ENCODE measurements around the gene ARMC3. TPM values are rescaled to one million over a fixed set of nuclear protein-coding genes. Genes with fewer than 3 reads are reported as not detected.

The ARMC3 gene
- total RNA-seq, 1 experiment from 2014 or later = 0.28 TPM

GRCh38 chr10:22911067-22911466 lies 16.8 kb upstream of the ARMC3 start:
- CTCF ChIA-PET = no interaction called here
- DNase-seq (ENCODE audit: low spot score) (no peak), ATAC-seq (no peak)
- Mint-ChIP-seq H3K27ac (no peak overlapping the region), H3K4me1 (no peaks in the 10 kb centered on the region), H3K4me3 (no peak overlapping the region), H3K27me3 (ENCODE audit: low read depth) (peaks cover 4% of the 10 kb centered on the region; the same call in 1 of the 2 replicates), H3K36me3 (peaks cover 39% of the 10 kb centered on the region), H3K9me3 (peaks cover 51% of the 10 kb centered on the region)
- POLR2A ChIA-PET = no interaction called here
- TF ChIP-seq MYBL2 (CRISPR knock-in tag; IDR thresholded peaks at IDR 0.05) = no peak
- no peak for TF ChIP-seq TEAD4 (CRISPR knock-in tag; IDR thresholded peaks at IDR 0.05)
- TF ChIP-seq FOXK1 (CRISPR knock-in tag; IDR thresholded peaks at IDR 0.05) = no peak
- TF ChIP-seq, protein P1, sequence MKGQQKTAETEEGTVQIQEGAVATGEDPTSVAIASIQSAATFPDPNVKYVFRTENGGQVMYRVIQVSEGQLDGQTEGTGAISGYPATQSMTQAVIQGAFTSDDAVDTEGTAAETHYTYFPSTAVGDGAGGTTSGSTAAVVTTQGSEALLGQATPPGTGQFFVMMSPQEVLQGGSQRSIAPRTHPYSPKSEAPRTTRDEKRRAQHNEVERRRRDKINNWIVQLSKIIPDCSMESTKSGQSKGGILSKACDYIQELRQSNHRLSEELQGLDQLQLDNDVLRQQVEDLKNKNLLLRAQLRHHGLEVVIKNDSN (CRISPR knock-in tag; IDR thresholded peaks at IDR 0.05) = no peak
- TF ChIP-seq, protein P2, sequence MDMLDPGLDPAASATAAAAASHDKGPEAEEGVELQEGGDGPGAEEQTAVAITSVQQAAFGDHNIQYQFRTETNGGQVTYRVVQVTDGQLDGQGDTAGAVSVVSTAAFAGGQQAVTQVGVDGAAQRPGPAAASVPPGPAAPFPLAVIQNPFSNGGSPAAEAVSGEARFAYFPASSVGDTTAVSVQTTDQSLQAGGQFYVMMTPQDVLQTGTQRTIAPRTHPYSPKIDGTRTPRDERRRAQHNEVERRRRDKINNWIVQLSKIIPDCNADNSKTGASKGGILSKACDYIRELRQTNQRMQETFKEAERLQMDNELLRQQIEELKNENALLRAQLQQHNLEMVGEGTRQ (CRISPR knock-in tag; IDR thresholded peaks at IDR 0.05) = no peak

DNA sequence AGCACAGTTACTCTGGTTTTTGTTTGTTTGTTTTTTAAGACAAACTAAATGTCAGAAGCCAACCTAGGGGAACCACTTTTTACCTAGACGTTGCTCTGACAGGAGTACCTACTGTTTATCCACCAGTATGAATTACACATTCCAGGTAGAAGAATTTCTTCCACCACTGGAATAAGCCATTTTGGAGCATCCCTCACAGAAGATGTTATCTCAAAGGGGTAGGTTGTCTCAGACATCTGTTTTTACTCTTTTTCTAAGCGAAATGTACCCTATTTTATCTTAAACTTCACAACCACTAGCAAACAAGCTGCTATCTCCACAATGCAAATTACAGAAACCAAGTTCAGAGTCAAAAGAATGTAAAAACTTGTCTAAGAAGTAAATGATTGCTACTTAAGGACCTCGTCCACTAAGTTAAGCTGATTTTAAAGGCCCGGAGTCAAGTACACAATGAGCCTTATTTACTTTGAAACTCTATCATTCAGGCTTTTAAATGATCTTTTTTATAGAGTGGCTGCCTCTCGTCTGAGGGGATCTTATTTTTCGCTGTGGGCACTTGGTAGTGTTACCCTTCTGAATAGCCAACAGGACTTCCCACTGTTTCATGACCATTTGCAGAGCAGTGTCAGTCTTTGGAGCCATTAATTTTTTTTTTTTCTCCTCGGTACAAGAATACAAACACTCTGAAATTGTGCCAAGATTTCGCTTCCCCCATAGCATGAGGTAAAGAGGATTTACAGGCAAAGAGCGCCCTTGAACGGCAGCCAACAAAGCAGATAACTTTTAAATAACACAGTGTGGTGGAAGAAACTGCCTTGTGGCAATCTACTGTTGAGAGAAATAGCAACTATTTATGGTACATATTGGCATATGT lies 15.7 kb upstream of the ARMC3 start:
- Mint-ChIP-seq H3K4me3 (no peak overlapping the region), H3K36me3 (peaks cover 37% of the 10 kb centered on the region), H3K9me3 (peaks cover 58% of the 10 kb centered on the region), H3K27ac (no peak overlapping the region), H3K27me3 (ENCODE audit: low read depth) (peaks cover 4% of the 10 kb centered on the region; the same call in 1 of the 2 replicates), H3K4me1 (no peaks in the 10 kb centered on the region)
- no peak for DNase-seq (ENCODE audit: low spot score)
- TF ChIP-seq, protein P3, sequence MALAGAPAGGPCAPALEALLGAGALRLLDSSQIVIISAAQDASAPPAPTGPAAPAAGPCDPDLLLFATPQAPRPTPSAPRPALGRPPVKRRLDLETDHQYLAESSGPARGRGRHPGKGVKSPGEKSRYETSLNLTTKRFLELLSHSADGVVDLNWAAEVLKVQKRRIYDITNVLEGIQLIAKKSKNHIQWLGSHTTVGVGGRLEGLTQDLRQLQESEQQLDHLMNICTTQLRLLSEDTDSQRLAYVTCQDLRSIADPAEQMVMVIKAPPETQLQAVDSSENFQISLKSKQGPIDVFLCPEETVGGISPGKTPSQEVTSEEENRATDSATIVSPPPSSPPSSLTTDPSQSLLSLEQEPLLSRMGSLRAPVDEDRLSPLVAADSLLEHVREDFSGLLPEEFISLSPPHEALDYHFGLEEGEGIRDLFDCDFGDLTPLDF (CRISPR knock-in tag; IDR thresholded peaks at IDR 0.05) = no peak
- TF ChIP-seq ETV6 (CRISPR knock-in tag; IDR thresholded peaks at IDR 0.05) (no peak), GRHL2 (CRISPR knock-in tag; IDR thresholded peaks at IDR 0.05; ENCODE audit: insufficient replicate concordance, severe bottlenecking) (no peak), ZNF317 (CRISPR knock-in tag; IDR thresholded peaks at IDR 0.05; ENCODE audit: borderline replicate concordance, low read depth) (no peak), ZNF219 (CRISPR knock-in tag; IDR thresholded peaks at IDR 0.05; ENCODE audit: borderline replicate concordance) (no peak), FOXJ3 (CRISPR knock-in tag; IDR thresholded peaks at IDR 0.05; ENCODE audit: borderline replicate concordance) (no peak), SP1 (CRISPR knock-in tag; conservative IDR thresholded peaks at IDR 0.05) (no peak)
- TF ChIP-seq, protein P4, sequence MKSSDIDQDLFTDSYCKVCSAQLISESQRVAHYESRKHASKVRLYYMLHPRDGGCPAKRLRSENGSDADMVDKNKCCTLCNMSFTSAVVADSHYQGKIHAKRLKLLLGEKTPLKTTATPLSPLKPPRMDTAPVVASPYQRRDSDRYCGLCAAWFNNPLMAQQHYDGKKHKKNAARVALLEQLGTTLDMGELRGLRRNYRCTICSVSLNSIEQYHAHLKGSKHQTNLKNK (CRISPR knock-in tag; IDR thresholded peaks at IDR 0.05) = no peak
- CTCF ChIA-PET = no interaction called here
- ATAC-seq = no peak
- POLR2A ChIA-PET = no interaction called here

- no peak for DNase-seq (ENCODE audit: low spot score)
- POLR2A ChIA-PET = no interaction called here
- CTCF ChIA-PET = no interaction called here
- TF ChIP-seq GTF2I (CRISPR knock-in tag; conservative IDR thresholded peaks at IDR 0.05) (no peak), IRF2 (CRISPR knock-in tag; IDR thresholded peaks at IDR 0.05; ENCODE audit: borderline replicate concordance, low read depth) (no peak), TP53 (CRISPR knock-in tag; IDR thresholded peaks at IDR 0.05) (no peak), ZNF423 (CRISPR knock-in tag; IDR thresholded peaks at IDR 0.05) (no peak), ZNF416 (CRISPR knock-in tag; IDR thresholded peaks at IDR 0.05) (no peak), OVOL2 (CRISPR knock-in tag; IDR thresholded peaks at IDR 0.05; ENCODE audit: borderline replicate concordance) (no peak)
- Mint-ChIP-seq H3K4me1 (no peaks in the 10 kb centered on the region), H3K4me3 (no peak overlapping the region), H3K36me3 (peaks cover 29% of the 10 kb centered on the region), H3K27ac (no peak overlapping the region), H3K27me3 (ENCODE audit: low read depth) (peaks cover 4% of the 10 kb centered on the region; the same call in 1 of the 2 replicates), H3K9me3 (peaks cover 56% of the 10 kb centered on the region)
- ATAC-seq = no peak
Measured at GRCh38 chr10:22912763-22913384, 15.0 kb upstream of the ARMC3 start.
